HEK293 (cell line): ENCODE results near the gene PALB2.

Experiments used
- CTCF ChIA-PET: fragments of 350-600 bp; formaldehyde crosslinking; extraction: SDS; loops from one replicate; lab custom pipeline; 2021; ENCODE audit warnings: antibody characterized with exemption; lab: Yijun Ruan, JAX
- POLR2A ChIA-PET: fragments of 300-600 bp; formaldehyde crosslinking; extraction: SDS; loops from one replicate; lab custom pipeline; 2020; ENCODE audit warnings: antibody characterized with exemption, inconsistent platforms; lab: Yijun Ruan, JAX
- H3K27ac ChIP-seq: fragments of 200-500 bp; sonication (Bioruptor generic); 2 replicates; pipeline ENCODE4 v1.5.1; 2014; ENCODE audit warnings: low read depth, low read length, control low read depth, inconsistent platforms; ENCODE audit errors: extremely low read depth
- H3K36me3 ChIP-seq, 2 experiments: fragments of 200-500 bp in 1 of 2; sonication (Bioruptor generic) in 1 of 2; 1 replicate in 1 of 2; 2 replicates in 1 of 2; pipeline ENCODE4 v1.5.1; 2014 to 2017; ENCODE audit warnings: inconsistent platforms in 2 of 2, low read length in 2 of 2; ENCODE audit not compliant: control insufficient read depth in 2 of 2, insufficient read depth in 1 of 2
- H3K4me1 ChIP-seq: fragments of 200-500 bp; sonication (Bioruptor generic); 2 replicates; pipeline ENCODE4 v1.5.1; 2014; ENCODE audit warnings: mild to moderate bottlenecking, low read length, inconsistent platforms; ENCODE audit not compliant: control insufficient read depth, insufficient read depth
- H3K4me3 ChIP-seq: 2 replicates; pipeline ENCODE4 v1.5.1; 2011; ENCODE audit warnings: low read depth, mild to moderate bottlenecking, control low read depth, low read length, moderate library complexity
- H3K9me3 ChIP-seq: fragments of 200-500 bp; sonication (Bioruptor generic); 2 replicates; pipeline ENCODE4 v1.5.1; 2014; ENCODE audit warnings: low read depth, low read length, inconsistent platforms; ENCODE audit not compliant: control insufficient read depth, insufficient read depth
- EGR2 ChIP-seq: fragments of 450-650 bp; formaldehyde crosslinking; IDR thresholded peaks from 2 replicates; pipeline ENCODE4 v1.5.1; 2016; ENCODE audit warnings: low read depth, missing biosample characterization, missing genetic modification characterization
- GLI4 ChIP-seq: fragments of 450-650 bp; formaldehyde crosslinking; IDR thresholded peaks from 2 replicates; pipeline ENCODE4 v1.5.1; 2016; ENCODE audit warnings: missing biosample characterization, missing genetic modification characterization
- RBAK ChIP-seq: fragments of 450-650 bp; formaldehyde crosslinking; IDR thresholded peaks from 2 replicates; pipeline ENCODE4 v1.5.1; 2016; ENCODE audit warnings: missing biosample characterization, missing genetic modification characterization
- REPIN1 ChIP-seq: fragments of 450-650 bp; formaldehyde crosslinking; IDR thresholded peaks from 2 replicates; pipeline ENCODE4 v1.5.1; 2017; ENCODE audit warnings: missing biosample characterization, missing genetic modification characterization, low read depth
- ZBTB21 ChIP-seq: fragments of 450-650 bp; formaldehyde crosslinking; IDR thresholded peaks from 2 replicates; pipeline ENCODE4 v1.5.1; 2017; ENCODE audit warnings: missing biosample characterization, missing genetic modification characterization
- ZNF10 ChIP-seq: fragments of 450-650 bp; formaldehyde crosslinking; IDR thresholded peaks from 2 replicates; pipeline ENCODE4 v1.5.1; 2017; ENCODE audit warnings: missing biosample characterization, missing genetic modification characterization
- ZNF19 ChIP-seq: fragments of 450-650 bp; formaldehyde crosslinking; IDR thresholded peaks from 2 replicates; pipeline ENCODE4; 2016; ENCODE audit warnings: missing biosample characterization, missing genetic modification characterization, low read depth
- ZNF202 ChIP-seq: fragments of 450-650 bp; formaldehyde crosslinking; IDR thresholded peaks from 2 replicates; pipeline ENCODE4 v1.5.1; 2016; ENCODE audit warnings: missing biosample characterization, missing genetic modification characterization, borderline replicate concordance
- ZNF248 ChIP-seq: fragments of 450-650 bp; formaldehyde crosslinking; IDR thresholded peaks from 2 replicates; pipeline ENCODE4 v1.5.1; 2017; ENCODE audit warnings: missing biosample characterization, missing genetic modification characterization
- ZNF324 ChIP-seq: fragments of 450-650 bp; formaldehyde crosslinking; IDR thresholded peaks from 2 replicates; pipeline ENCODE4 v1.5.1; 2016; ENCODE audit warnings: missing biosample characterization, missing genetic modification characterization
- ZNF350 ChIP-seq: fragments of 450-650 bp; formaldehyde crosslinking; IDR thresholded peaks from 2 replicates; pipeline ENCODE4 v1.5.0; 2017; ENCODE audit warnings: missing biosample characterization, mild to moderate bottlenecking, missing genetic modification characterization
- ZNF37A ChIP-seq: fragments of 450-650 bp; IDR thresholded peaks from 2 replicates; pipeline ENCODE4 v1.5.1; 2018; ENCODE audit warnings: missing biosample characterization, missing genetic modification characterization
- ZNF391 ChIP-seq: fragments of 450-650 bp; formaldehyde crosslinking; IDR thresholded peaks from 2 replicates; pipeline ENCODE4 v1.5.1; 2016; ENCODE audit warnings: low read depth, missing biosample characterization, missing genetic modification characterization, borderline replicate concordance
- ZNF558 ChIP-seq: fragments of 450-650 bp; formaldehyde crosslinking; IDR thresholded peaks from 2 replicates; pipeline ENCODE4 v1.5.1; 2016; ENCODE audit warnings: missing biosample characterization, missing genetic modification characterization
- ZNF600 ChIP-seq: fragments of 450-650 bp; formaldehyde crosslinking; IDR thresholded peaks from 2 replicates; pipeline ENCODE4 v1.5.1; 2016; ENCODE audit warnings: missing biosample characterization, missing genetic modification characterization
- ZNF610 ChIP-seq: fragments of 450-650 bp; formaldehyde crosslinking; IDR thresholded peaks from 2 replicates; pipeline ENCODE4 v1.5.1; 2016; ENCODE audit warnings: missing biosample characterization, missing genetic modification characterization, borderline replicate concordance
- ZNF624 ChIP-seq: fragments of 450-650 bp; formaldehyde crosslinking; IDR thresholded peaks from 2 replicates; pipeline ENCODE4 v1.5.1; 2017; ENCODE audit warnings: missing biosample characterization, missing genetic modification characterization
- ZXDB ChIP-seq: fragments of 450-650 bp; formaldehyde crosslinking; IDR thresholded peaks from 2 replicates; pipeline ENCODE4 v1.5.1; 2016; ENCODE audit warnings: missing biosample characterization, missing genetic modification characterization
- TF ChIP-seq, protein P1 (sequence below): fragments of 450-650 bp; formaldehyde crosslinking; IDR thresholded peaks from 2 replicates; pipeline ENCODE4 v1.5.1; 2017; ENCODE audit warnings: missing biosample characterization, missing genetic modification characterization
- TF ChIP-seq, protein P2 (sequence below): fragments of 450-650 bp; formaldehyde crosslinking; IDR thresholded peaks from 2 replicates; pipeline ENCODE4 v1.5.1; 2016; ENCODE audit warnings: missing biosample characterization, missing genetic modification characterization
- TF ChIP-seq, protein P3 (sequence below): fragments of 450-650 bp; formaldehyde crosslinking; IDR thresholded peaks from 2 replicates; pipeline ENCODE4 v1.5.1; 2017; ENCODE audit warnings: missing biosample characterization, missing genetic modification characterization
- TF ChIP-seq, protein P4 (sequence below): fragments of 450-650 bp; IDR thresholded peaks from 2 replicates; pipeline ENCODE4 v1.5.1; 2018; ENCODE audit warnings: missing biosample characterization, missing genetic modification characterization
- TF ChIP-seq, protein P5 (sequence below): fragments of 450-650 bp; formaldehyde crosslinking; IDR thresholded peaks from 2 replicates; pipeline ENCODE4 v1.5.1; 2016; ENCODE audit warnings: missing biosample characterization, missing genetic modification characterization
- TF ChIP-seq, protein P6 (sequence below): sonication (generic); formaldehyde crosslinking; IDR thresholded peaks from 2 replicates; pipeline ENCODE4 v1.8.1; 2022; ENCODE audit warnings: mild to moderate bottlenecking, moderate library complexity, missing genetic modification reagents

Gene PALB2

DNA sequence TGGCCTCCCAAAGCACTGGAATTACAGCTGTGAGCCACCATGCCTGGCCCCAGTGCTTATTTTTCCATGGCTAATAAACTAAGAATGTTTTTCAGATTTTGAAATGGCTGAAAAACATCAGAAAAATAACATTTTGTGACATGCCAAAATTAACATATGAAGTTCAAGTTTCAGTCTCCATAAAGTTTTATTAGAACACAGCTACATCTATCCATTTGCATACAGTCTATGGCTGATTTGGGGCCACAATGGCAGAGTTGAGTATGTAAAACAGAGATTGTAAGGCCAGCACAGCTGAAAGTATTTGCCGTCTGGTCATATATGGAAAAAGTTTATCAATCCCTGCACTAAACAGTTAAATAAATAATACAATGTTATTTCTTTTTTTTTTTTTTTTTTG is 31.2 kb downstream of the PALB2 start (continued):
- TF ChIP-seq, protein P1, sequence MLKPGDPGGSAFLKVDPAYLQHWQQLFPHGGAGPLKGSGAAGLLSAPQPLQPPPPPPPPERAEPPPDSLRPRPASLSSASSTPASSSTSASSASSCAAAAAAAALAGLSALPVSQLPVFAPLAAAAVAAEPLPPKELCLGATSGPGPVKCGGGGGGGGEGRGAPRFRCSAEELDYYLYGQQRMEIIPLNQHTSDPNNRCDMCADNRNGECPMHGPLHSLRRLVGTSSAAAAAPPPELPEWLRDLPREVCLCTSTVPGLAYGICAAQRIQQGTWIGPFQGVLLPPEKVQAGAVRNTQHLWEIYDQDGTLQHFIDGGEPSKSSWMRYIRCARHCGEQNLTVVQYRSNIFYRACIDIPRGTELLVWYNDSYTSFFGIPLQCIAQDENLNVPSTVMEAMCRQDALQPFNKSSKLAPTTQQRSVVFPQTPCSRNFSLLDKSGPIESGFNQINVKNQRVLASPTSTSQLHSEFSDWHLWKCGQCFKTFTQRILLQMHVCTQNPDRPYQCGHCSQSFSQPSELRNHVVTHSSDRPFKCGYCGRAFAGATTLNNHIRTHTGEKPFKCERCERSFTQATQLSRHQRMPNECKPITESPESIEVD: no peak
- TF ChIP-seq ZNF19 (tag by site-specific recombination): no peak
- TF ChIP-seq ZNF37A (tag by site-specific recombination): no peak
- no peak for TF ChIP-seq REPIN1
- TF ChIP-seq, protein P2, sequence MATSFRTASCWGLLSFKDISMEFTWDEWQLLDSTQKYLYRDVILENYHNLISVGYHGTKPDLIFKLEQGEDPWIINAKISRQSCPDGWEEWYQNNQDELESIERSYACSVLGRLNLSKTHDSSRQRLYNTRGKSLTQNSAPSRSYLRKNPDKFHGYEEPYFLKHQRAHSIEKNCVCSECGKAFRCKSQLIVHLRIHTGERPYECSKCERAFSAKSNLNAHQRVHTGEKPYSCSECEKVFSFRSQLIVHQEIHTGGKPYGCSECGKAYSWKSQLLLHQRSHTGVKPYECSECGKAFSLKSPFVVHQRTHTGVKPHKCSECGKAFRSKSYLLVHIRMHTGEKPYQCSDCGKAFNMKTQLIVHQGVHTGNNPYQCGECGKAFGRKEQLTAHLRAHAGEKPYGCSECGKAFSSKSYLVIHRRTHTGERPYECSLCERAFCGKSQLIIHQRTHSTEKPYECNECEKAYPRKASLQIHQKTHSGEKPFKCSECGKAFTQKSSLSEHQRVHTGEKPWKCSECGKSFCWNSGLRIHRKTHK: no peak
- TF ChIP-seq, protein P3, sequence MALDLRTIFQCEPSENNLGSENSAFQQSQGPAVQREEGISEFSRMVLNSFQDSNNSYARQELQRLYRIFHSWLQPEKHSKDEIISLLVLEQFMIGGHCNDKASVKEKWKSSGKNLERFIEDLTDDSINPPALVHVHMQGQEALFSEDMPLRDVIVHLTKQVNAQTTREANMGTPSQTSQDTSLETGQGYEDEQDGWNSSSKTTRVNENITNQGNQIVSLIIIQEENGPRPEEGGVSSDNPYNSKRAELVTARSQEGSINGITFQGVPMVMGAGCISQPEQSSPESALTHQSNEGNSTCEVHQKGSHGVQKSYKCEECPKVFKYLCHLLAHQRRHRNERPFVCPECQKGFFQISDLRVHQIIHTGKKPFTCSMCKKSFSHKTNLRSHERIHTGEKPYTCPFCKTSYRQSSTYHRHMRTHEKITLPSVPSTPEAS (tag by site-specific recombination): no peak

DNA sequence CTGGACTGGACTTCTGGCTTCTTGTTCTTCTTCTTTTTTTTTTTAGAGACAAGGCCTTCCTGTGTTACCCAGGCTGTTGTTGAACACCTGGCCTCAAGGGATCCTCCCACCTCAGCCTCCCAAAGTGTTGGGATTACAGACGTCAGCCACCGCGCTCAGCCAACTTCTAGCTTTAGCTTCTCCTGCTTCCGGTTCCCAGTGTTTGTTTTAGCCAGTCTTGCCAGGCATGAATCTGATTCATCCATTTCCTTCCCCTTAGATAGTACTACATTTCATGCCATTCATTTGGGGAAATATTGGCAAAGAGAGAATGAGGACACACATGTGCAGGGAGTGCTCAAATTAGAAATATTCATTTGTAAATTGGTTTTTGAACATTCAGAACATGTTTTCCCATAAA is 32.9 kb downstream of the PALB2 start:
- CTCF ChIA-PET: no interaction called here
- Histone ChIP-seq H3K27ac (no peak overlapping the region), H3K36me3 (peaks cover 18 to 47% of the 10 kb centered on the region in 2 experiments; a peak in 2 of 3 replicates), H3K9me3 (no peaks in the 10 kb centered on the region), H3K4me1 (no peaks in the 10 kb centered on the region), H3K4me3 (no peak overlapping the region)
- POLR2A ChIA-PET: no interaction called here
- TF ChIP-seq GLI4 (tag by site-specific recombination) (no peak), ZNF558 (tag by site-specific recombination) (no peak), ZNF610 (tag by site-specific recombination) (no peak), ZNF624 (tag by site-specific recombination) (no peak), ZNF248 (no peak), ZNF600 (no peak), EGR2 (no peak), ZNF350 (tag by site-specific recombination) (no peak), ZNF10 (no peak), RBAK (tag by site-specific recombination) (no peak)
- TF ChIP-seq, protein P3 (tag by site-specific recombination): no peak
- TF ChIP-seq, protein P4, sequence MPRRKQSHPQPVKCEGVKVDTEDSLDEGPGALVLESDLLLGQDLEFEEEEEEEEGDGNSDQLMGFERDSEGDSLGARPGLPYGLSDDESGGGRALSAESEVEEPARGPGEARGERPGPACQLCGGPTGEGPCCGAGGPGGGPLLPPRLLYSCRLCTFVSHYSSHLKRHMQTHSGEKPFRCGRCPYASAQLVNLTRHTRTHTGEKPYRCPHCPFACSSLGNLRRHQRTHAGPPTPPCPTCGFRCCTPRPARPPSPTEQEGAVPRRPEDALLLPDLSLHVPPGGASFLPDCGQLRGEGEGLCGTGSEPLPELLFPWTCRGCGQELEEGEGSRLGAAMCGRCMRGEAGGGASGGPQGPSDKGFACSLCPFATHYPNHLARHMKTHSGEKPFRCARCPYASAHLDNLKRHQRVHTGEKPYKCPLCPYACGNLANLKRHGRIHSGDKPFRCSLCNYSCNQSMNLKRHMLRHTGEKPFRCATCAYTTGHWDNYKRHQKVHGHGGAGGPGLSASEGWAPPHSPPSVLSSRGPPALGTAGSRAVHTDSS (tag by site-specific recombination): no peak

DNA sequence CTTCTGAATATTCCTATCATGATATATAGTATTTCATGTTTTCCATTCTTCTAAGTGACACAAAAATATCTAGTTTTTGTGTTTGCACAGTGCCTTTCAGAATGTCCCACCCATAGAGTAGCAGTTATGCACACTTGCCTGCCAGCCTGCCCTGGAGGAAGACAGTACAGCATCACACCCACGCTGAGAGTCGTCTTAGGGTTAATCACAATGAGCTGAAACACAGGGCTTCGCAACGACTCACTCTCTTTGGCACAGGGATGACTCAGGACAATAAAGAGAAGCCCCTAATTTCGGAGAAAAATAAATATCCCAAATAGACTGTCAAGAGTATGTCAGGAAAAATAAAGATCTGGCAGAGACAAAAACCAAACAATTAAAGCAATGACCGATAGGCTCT is 33.4 kb downstream of the PALB2 start:
- H3K4me3 ChIP-seq: no peak overlapping the region
- ChIA-PET CTCF (interaction anchor here (0.7 to 1.0 kb wide), 2 partner anchors 10 to 26 kb away, joined by 3 to 5 read pairs; no protein-coding TSS in a partner anchor), POLR2A (interaction anchor here (0.6 kb wide), 1 partner anchor 21 kb away, joined by 3 read pairs; no protein-coding TSS in a partner anchor)
- peaks cover 16 to 49% of the 10 kb centered on the region in 2 experiments; a peak in 2 of 3 replicates for H3K36me3 ChIP-seq
- no peak overlapping the region for H3K27ac ChIP-seq
- H3K4me1 ChIP-seq: no peaks in the 10 kb centered on the region
- H3K9me3 ChIP-seq: no peaks in the 10 kb centered on the region
- TF ChIP-seq ZNF324 (tag by site-specific recombination) (no peak), ZNF391 (tag by site-specific recombination) (no peak), ZNF202 (tag by site-specific recombination) (no peak), ZXDB (tag by site-specific recombination) (no peak), ZBTB21 (tag by site-specific recombination) (no peak)
- TF ChIP-seq, protein P5, sequence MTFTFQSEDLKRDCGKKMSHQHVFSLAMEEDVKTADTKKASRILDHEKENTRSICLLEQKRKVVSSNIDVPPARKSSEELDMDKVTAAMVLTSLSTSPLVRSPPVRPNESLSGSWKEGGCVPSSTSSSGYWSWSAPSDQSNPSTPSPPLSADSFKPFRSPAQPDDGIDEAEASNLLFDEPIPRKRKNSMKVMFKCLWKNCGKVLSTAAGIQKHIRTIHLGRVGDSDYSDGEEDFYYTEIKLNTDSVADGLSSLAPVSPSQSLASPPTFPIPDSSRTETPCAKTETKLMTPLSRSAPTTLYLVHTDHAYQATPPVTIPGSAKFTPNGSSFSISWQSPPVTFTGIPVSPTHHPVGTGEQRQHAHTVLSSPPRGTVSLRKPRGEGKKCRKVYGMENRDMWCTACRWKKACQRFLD (tag by site-specific recombination): no peak
- TF ChIP-seq, protein P6, sequence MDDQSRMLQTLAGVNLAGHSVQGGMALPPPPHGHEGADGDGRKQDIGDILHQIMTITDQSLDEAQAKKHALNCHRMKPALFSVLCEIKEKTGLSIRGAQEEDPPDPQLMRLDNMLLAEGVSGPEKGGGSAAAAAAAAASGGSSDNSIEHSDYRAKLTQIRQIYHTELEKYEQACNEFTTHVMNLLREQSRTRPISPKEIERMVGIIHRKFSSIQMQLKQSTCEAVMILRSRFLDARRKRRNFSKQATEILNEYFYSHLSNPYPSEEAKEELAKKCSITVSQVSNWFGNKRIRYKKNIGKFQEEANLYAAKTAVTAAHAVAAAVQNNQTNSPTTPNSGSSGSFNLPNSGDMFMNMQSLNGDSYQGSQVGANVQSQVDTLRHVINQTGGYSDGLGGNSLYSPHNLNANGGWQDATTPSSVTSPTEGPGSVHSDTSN (CRISPR knock-in tag): no peak
